ENCODE results near the gene DIS3L2.

The DIS3L2 gene

GRCh38 chr2:232038881-232039485, 77.5 kb downstream of the DIS3L2 start:
- Histone ChIP-seq H3K4me1 (ENCODE audit: control insufficient read depth in 1 of 2, insufficient read depth in 2 of 2, low read length in 2 of 2) (no peaks in the 10 kb centered on the region), H3K36me3 (ENCODE audit: control insufficient read depth in 1 of 2, insufficient read depth in 2 of 2, low read length in 2 of 2) (peaks cover 0 to 6% of the 10 kb centered on the region in 2 donors), H3K27me3 (ENCODE audit: low read depth, low read length) (no peaks in the 10 kb centered on the region), H3K27ac (ENCODE audit: low read length) (no peak overlapping the region), H3K4me3 (ENCODE audit: low read depth in 1 of 2, low read length in 2 of 2) (no peak overlapping the region), H3K9me3 (ENCODE audit: control insufficient read depth in 1 of 2, low read length in 2 of 2) (no peaks in the 10 kb centered on the region)

GRCh38 chr2:232042911-232043574, 81.5 kb downstream of the DIS3L2 start:
- no peaks in the 10 kb centered on the region for H3K9me3 ChIP-seq (ENCODE audit: control insufficient read depth in 1 of 2, low read length in 2 of 2)
- H3K4me1 ChIP-seq (ENCODE audit: control insufficient read depth in 1 of 2, insufficient read depth in 2 of 2, low read length in 2 of 2), result no peaks in the 10 kb centered on the region
- no peak overlapping the region for H3K4me3 ChIP-seq (ENCODE audit: low read depth in 1 of 2, low read length in 2 of 2)
- no peaks in the 10 kb centered on the region for H3K36me3 ChIP-seq (ENCODE audit: control insufficient read depth in 1 of 2, insufficient read depth in 2 of 2, low read length in 2 of 2)
- no peak overlapping the region for H3K27ac ChIP-seq (ENCODE audit: low read length)
- H3K27me3 ChIP-seq (ENCODE audit: low read depth, low read length), result no peaks in the 10 kb centered on the region

- no peaks in the 10 kb centered on the region for H3K4me1 ChIP-seq (ENCODE audit: control insufficient read depth in 1 of 2, insufficient read depth in 2 of 2, low read length in 2 of 2)
- no peaks in the 10 kb centered on the region for H3K9me3 ChIP-seq (ENCODE audit: control insufficient read depth in 1 of 2, low read length in 2 of 2)
- H3K36me3 ChIP-seq (ENCODE audit: control insufficient read depth in 1 of 2, insufficient read depth in 2 of 2, low read length in 2 of 2), result no peaks in the 10 kb centered on the region
- H3K27me3 ChIP-seq (ENCODE audit: low read depth, low read length), result no peaks in the 10 kb centered on the region
- no peak overlapping the region for H3K27ac ChIP-seq (ENCODE audit: low read length)
- no peak overlapping the region for H3K4me3 ChIP-seq (ENCODE audit: low read depth in 1 of 2, low read length in 2 of 2)
Observed at GRCh38 chr2:232043966-232044365, 82.5 kb downstream of the DIS3L2 start.

GRCh38 chr2:232049350-232049749, 87.8 kb downstream of the DIS3L2 start:
- Histone ChIP-seq H3K4me3 (ENCODE audit: low read depth in 1 of 2, low read length in 2 of 2) (no peak overlapping the region), H3K36me3 (ENCODE audit: control insufficient read depth in 1 of 2, insufficient read depth in 2 of 2, low read length in 2 of 2) (no peaks in the 10 kb centered on the region), H3K9me3 (ENCODE audit: control insufficient read depth in 1 of 2, low read length in 2 of 2) (no peaks in the 10 kb centered on the region), H3K4me1 (ENCODE audit: control insufficient read depth in 1 of 2, insufficient read depth in 2 of 2, low read length in 2 of 2) (no peaks in the 10 kb centered on the region), H3K27me3 (ENCODE audit: low read depth, low read length) (no peaks in the 10 kb centered on the region), H3K27ac (ENCODE audit: low read length) (no peak overlapping the region)

GRCh38 chr2:232052591-232052990, 91.1 kb downstream of the DIS3L2 start:
- no peak overlapping the region for H3K4me3 ChIP-seq (ENCODE audit: low read depth in 1 of 2, low read length in 2 of 2)
- no peaks in the 10 kb centered on the region for H3K36me3 ChIP-seq (ENCODE audit: control insufficient read depth in 1 of 2, insufficient read depth in 2 of 2, low read length in 2 of 2)
- no peaks in the 10 kb centered on the region for H3K27me3 ChIP-seq (ENCODE audit: low read depth, low read length)

GRCh38 chr2:232053777-232054176, 92.3 kb downstream of the DIS3L2 start:
- H3K9me3 ChIP-seq (ENCODE audit: control insufficient read depth in 1 of 2, low read length in 2 of 2), result no peaks in the 10 kb centered on the region
- no peak overlapping the region for H3K4me3 ChIP-seq (ENCODE audit: low read depth in 1 of 2, low read length in 2 of 2)
- H3K36me3 ChIP-seq (ENCODE audit: control insufficient read depth in 1 of 2, insufficient read depth in 2 of 2, low read length in 2 of 2), result no peaks in the 10 kb centered on the region
- no peaks in the 10 kb centered on the region for H3K27me3 ChIP-seq (ENCODE audit: low read depth, low read length)
- no peaks in the 10 kb centered on the region for H3K4me1 ChIP-seq (ENCODE audit: control insufficient read depth in 1 of 2, insufficient read depth in 2 of 2, low read length in 2 of 2)
- no peak overlapping the region for H3K27ac ChIP-seq (ENCODE audit: low read length)

More at GRCh38 chr2:232052591-232052990, 91.1 kb downstream of the DIS3L2 start:
- Histone ChIP-seq H3K4me1 (ENCODE audit: control insufficient read depth in 1 of 2, insufficient read depth in 2 of 2, low read length in 2 of 2) (no peaks in the 10 kb centered on the region), H3K9me3 (ENCODE audit: control insufficient read depth in 1 of 2, low read length in 2 of 2) (no peaks in the 10 kb centered on the region), H3K27ac (ENCODE audit: low read length) (no peak overlapping the region)

GRCh38 chr2:232058063-232058877, 96.8 kb downstream of the DIS3L2 start:
- Histone ChIP-seq H3K36me3 (ENCODE audit: control insufficient read depth in 1 of 2, insufficient read depth in 2 of 2, low read length in 2 of 2) (no peaks in the 10 kb centered on the region), H3K4me1 (ENCODE audit: control insufficient read depth in 1 of 2, insufficient read depth in 2 of 2, low read length in 2 of 2) (no peaks in the 10 kb centered on the region), H3K27me3 (ENCODE audit: low read depth, low read length) (no peaks in the 10 kb centered on the region), H3K9me3 (ENCODE audit: control insufficient read depth in 1 of 2, low read length in 2 of 2) (no peaks in the 10 kb centered on the region), H3K27ac (ENCODE audit: low read length) (no peak overlapping the region), H3K4me3 (ENCODE audit: low read depth in 1 of 2, low read length in 2 of 2) (no peak overlapping the region)

- H3K4me1 ChIP-seq (ENCODE audit: control insufficient read depth in 1 of 2, insufficient read depth in 2 of 2, low read length in 2 of 2), result no peaks in the 10 kb centered on the region
- no peak overlapping the region for H3K4me3 ChIP-seq (ENCODE audit: low read depth in 1 of 2, low read length in 2 of 2)
- no peaks in the 10 kb centered on the region for H3K36me3 ChIP-seq (ENCODE audit: control insufficient read depth in 1 of 2, insufficient read depth in 2 of 2, low read length in 2 of 2)
- H3K9me3 ChIP-seq (ENCODE audit: control insufficient read depth in 1 of 2, low read length in 2 of 2), result no peaks in the 10 kb centered on the region
- H3K27ac ChIP-seq (ENCODE audit: low read length), result no peak overlapping the region
- H3K27me3 ChIP-seq (ENCODE audit: low read depth, low read length), result no peaks in the 10 kb centered on the region
Observed at GRCh38 chr2:232058931-232059330, 97.4 kb downstream of the DIS3L2 start.

GRCh38 chr2:232061265-232061664, 99.8 kb downstream of the DIS3L2 start:
- Histone ChIP-seq H3K27ac (ENCODE audit: low read length) (no peak overlapping the region), H3K9me3 (ENCODE audit: control insufficient read depth in 1 of 2, low read length in 2 of 2) (no peaks in the 10 kb centered on the region), H3K27me3 (ENCODE audit: low read depth, low read length) (no peaks in the 10 kb centered on the region), H3K4me1 (ENCODE audit: control insufficient read depth in 1 of 2, insufficient read depth in 2 of 2, low read length in 2 of 2) (no peaks in the 10 kb centered on the region), H3K4me3 (ENCODE audit: low read depth in 1 of 2, low read length in 2 of 2) (no peak overlapping the region), H3K36me3 (ENCODE audit: control insufficient read depth in 1 of 2, insufficient read depth in 2 of 2, low read length in 2 of 2) (no peaks in the 10 kb centered on the region)

- Histone ChIP-seq H3K27me3 (ENCODE audit: low read depth, low read length) (no peaks in the 10 kb centered on the region), H3K4me3 (ENCODE audit: low read depth in 1 of 2, low read length in 2 of 2) (no peak overlapping the region), H3K9me3 (ENCODE audit: control insufficient read depth in 1 of 2, low read length in 2 of 2) (no peaks in the 10 kb centered on the region), H3K36me3 (ENCODE audit: control insufficient read depth in 1 of 2, insufficient read depth in 2 of 2, low read length in 2 of 2) (no peaks in the 10 kb centered on the region), H3K27ac (ENCODE audit: low read length) (no peak overlapping the region), H3K4me1 (ENCODE audit: control insufficient read depth in 1 of 2, insufficient read depth in 2 of 2, low read length in 2 of 2) (no peaks in the 10 kb centered on the region)
Observed at GRCh38 chr2:232073026-232073425, 111.5 kb downstream of the DIS3L2 start.

GRCh38 chr2:232073699-232074098, 112.2 kb downstream of the DIS3L2 start:
- no peaks in the 10 kb centered on the region for H3K9me3 ChIP-seq (ENCODE audit: control insufficient read depth in 1 of 2, low read length in 2 of 2)
- no peaks in the 10 kb centered on the region for H3K27me3 ChIP-seq (ENCODE audit: low read depth, low read length)
- H3K4me1 ChIP-seq (ENCODE audit: control insufficient read depth in 1 of 2, insufficient read depth in 2 of 2, low read length in 2 of 2), result no peaks in the 10 kb centered on the region
- H3K27ac ChIP-seq (ENCODE audit: low read length), result no peak overlapping the region
- H3K4me3 ChIP-seq (ENCODE audit: low read depth in 1 of 2, low read length in 2 of 2), result no peak overlapping the region
- H3K36me3 ChIP-seq (ENCODE audit: control insufficient read depth in 1 of 2, insufficient read depth in 2 of 2, low read length in 2 of 2), result no peaks in the 10 kb centered on the region

Data from muscle layer of duodenum (tissue), 2 donors.